ENCODE measurements around the gene BBOF1. TPM values are rescaled to one million over a fixed set of nuclear protein-coding genes. Genes with fewer than 3 reads are reported as not detected.

The BBOF1 gene
- total RNA-seq, 3 donors from 2014 or later (not counting 1 experiment from before 2014, with no cell fraction given): 3.1 to 3.6 (median 3.2) TPM

DNA sequence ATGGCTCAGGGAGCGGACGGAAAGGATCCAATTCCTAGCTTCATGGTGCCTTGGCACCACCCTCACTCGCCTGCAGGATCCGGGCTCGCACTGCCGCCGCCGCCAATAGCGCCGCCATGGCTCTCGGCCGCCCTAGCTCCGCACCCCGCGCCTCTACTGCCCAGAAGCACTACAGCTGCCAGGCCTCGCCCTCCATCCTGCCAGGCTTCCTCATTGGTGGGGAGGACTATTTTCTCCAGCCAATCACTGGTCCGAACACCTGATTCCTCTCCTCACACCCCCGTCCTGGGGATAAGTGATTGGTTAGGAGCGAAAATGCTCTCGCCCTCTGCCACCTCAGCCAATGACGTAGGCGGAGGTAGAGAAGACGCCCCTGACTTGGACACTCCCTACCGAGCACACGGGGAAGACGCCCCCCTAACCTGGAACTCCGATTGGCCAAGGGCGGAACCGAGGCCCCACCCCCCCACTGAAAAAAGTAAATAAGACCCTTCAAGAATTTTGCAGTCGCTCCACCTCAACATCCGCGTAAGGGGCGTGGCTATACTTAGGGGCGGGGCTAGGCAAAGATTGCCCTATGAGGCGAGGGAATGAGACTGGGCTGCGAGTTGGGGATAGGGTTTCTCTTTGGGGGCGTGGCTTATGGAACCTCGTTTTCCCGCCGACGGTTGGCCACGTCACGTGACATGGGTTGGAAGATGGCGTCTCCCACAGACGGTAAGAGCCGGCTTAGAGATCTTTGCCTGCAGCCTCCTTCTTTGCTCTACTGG lies 65.3 kb downstream of the BBOF1 start, which contains the start of the genes ALDH6A1 and LIN52:
Gene ALDH6A1 (minus strand): TSS at position 177 of the 770 bp plus-strand sequence. CDS start 59 bp downstream, at position 118.
Gene LIN52 (plus strand): TSS at position 680 of the 770 bp plus-strand sequence. CDS start 19 bp downstream, at position 699.
- Histone ChIP-seq H3K9me3 (ENCODE audit: control insufficient read depth, insufficient read depth, low read length) (peaks cover 3% of the 10 kb centered on the region), H3K4me3 (ENCODE audit: low read length) (peak within 1 kb of the TSS; percentile 72), H3K27me3 (ENCODE audit: control insufficient read depth, insufficient read depth, low read length) (no peaks in the 10 kb centered on the region), H3K36me3 (ENCODE audit: control insufficient read depth, insufficient read depth, low read length) (no peaks in the 10 kb centered on the region), H3K27ac (ENCODE audit: low read length) (peak within 1 kb of the TSS; percentile 69), H3K4me1 (ENCODE audit: control insufficient read depth, insufficient read depth, low read length) (peaks cover 11% of the 10 kb centered on the region)
- peaks cover 39 to 50% of the 10 kb centered on the region in 2 donors for H3K4me1 Mint-ChIP-seq
- intact Hi-C loops (cut with micrococcal nuclease): loop anchor here (2.0 to 5.0 kb wide), 3 partner anchors 66 to 947 kb away; partner anchors contain the start of genes BBOF1, ENTPD5, ISCA2 and NPC2
- peak within 1 kb of the TSS; percentile 92 to 96 for H3K27ac Mint-ChIP-seq
- TF ChIP-seq, protein P1, sequence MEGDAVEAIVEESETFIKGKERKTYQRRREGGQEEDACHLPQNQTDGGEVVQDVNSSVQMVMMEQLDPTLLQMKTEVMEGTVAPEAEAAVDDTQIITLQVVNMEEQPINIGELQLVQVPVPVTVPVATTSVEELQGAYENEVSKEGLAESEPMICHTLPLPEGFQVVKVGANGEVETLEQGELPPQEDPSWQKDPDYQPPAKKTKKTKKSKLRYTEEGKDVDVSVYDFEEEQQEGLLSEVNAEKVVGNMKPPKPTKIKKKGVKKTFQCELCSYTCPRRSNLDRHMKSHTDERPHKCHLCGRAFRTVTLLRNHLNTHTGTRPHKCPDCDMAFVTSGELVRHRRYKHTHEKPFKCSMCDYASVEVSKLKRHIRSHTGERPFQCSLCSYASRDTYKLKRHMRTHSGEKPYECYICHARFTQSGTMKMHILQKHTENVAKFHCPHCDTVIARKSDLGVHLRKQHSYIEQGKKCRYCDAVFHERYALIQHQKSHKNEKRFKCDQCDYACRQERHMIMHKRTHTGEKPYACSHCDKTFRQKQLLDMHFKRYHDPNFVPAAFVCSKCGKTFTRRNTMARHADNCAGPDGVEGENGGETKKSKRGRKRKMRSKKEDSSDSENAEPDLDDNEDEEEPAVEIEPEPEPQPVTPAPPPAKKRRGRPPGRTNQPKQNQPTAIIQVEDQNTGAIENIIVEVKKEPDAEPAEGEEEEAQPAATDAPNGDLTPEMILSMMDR (IDR thresholded peaks at IDR 0.05): no peak
- peak within 1 kb of the TSS; percentile 99 for H3K4me3 Mint-ChIP-seq
- DNase-seq (peak; percentile 100), ATAC-seq (peak; percentile 85 to 95 (median 86))
- no peaks in the 10 kb centered on the region for H3K36me3 Mint-ChIP-seq
- 0% methylated on average over 40 of the region's 46 CpGs for WGBS (ENCODE audit: insufficient coverage)
- peaks cover 0 to 5% of the 10 kb centered on the region in 2 donors for H3K9me3 Mint-ChIP-seq
- H3K27me3 Mint-ChIP-seq (ENCODE audit: low read depth in 2 of 2): no peaks in the 10 kb centered on the region

DNA sequence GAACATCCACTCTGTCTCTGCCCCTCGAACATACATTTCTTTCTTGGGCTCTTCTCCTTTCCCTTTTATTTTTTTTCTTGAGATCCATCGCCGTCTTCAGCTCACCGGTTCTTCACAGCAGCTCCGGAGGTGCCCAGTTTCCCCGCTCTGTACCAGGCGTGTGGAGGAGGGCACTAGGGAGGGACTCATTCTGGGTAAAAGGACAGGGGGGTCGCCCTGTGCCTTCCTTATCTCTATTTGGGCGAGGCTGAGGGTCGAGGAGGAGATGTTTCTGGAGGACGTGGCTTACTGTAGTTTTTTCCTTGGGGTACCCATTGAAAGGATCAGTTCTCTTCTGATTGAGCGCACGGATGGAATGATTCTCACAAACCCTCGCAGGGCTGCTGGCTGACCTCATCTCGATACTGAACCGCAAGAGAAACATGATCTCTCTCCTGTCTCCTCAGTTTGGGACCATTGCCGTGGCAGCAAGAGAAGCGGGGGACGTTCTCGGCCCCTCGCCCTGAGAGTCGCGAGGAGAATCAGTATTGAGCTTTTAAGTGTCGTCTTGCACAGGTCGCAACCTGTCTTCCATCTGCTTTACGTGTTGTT lies 66.0 kb downstream of the BBOF1 start:
- TF ChIP-seq, protein P1 (IDR thresholded peaks at IDR 0.05): no peak
- intact Hi-C loops (cut with micrococcal nuclease): loop anchor here (2.0 to 5.0 kb wide), 3 partner anchors 66 to 948 kb away; partner anchors contain the start of genes BBOF1, ENTPD5, ISCA2 and NPC2
- peaks cover 39 to 50% of the 10 kb centered on the region in 2 donors for H3K4me1 Mint-ChIP-seq
- no peaks in the 10 kb centered on the region for H3K27me3 Mint-ChIP-seq (ENCODE audit: low read depth in 2 of 2)
- H3K27ac Mint-ChIP-seq: peak overlapping the region; percentile 92 to 96
- peak overlapping the region; percentile 99 for H3K4me3 Mint-ChIP-seq
- WGBS (ENCODE audit: insufficient coverage): under 1% methylated on average over 24 of the region's 26 CpGs
- H3K27ac ChIP-seq (ENCODE audit: low read length): peak overlapping the region; percentile 69
- ATAC-seq (peak in 2 of 3 donors; percentile 0 to 5), DNase-seq (peak in 1 of 2 donors; percentile 17)
- peak overlapping the region; percentile 72 for H3K4me3 ChIP-seq (ENCODE audit: low read length)
- H3K36me3 ChIP-seq (ENCODE audit: control insufficient read depth, insufficient read depth, low read length): no peaks in the 10 kb centered on the region
- H3K9me3 Mint-ChIP-seq: peaks cover 0 to 5% of the 10 kb centered on the region in 2 donors
- H3K4me1 ChIP-seq (ENCODE audit: control insufficient read depth, insufficient read depth, low read length): peaks cover 11% of the 10 kb centered on the region
- no peaks in the 10 kb centered on the region for H3K27me3 ChIP-seq (ENCODE audit: control insufficient read depth, insufficient read depth, low read length)
- no peaks in the 10 kb centered on the region for H3K36me3 Mint-ChIP-seq
- peaks cover 4% of the 10 kb centered on the region for H3K9me3 ChIP-seq (ENCODE audit: control insufficient read depth, insufficient read depth, low read length)

DNA sequence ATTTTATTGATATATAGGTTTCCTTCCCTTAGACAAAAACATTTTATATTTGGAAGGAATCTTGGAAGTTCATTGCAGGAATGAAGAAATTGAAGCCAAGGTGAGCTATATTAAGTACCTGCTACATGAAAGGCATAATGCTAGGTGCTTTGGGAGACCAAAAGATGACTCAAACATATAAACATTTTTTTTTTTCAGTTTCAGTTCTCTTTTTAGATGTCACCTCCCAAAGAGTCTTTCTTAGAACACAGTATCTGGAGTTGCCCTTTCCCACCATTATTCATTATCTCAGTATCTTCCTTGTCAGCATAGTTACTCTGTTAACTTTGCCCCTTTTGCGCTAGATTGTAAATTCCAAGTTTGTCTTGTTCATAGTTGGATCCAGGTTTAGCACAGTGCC lies 66.7 kb downstream of the BBOF1 start:
- Mint-ChIP-seq H3K9me3 (peaks cover 0 to 5% of the 10 kb centered on the region in 2 donors), H3K27me3 (ENCODE audit: low read depth in 2 of 2) (no peaks in the 10 kb centered on the region), H3K27ac (peak overlapping the region; percentile 92 to 96), H3K36me3 (no peaks in the 10 kb centered on the region), H3K4me1 (peaks cover 39 to 48% of the 10 kb centered on the region in 2 donors), H3K4me3 (peak overlapping the region; percentile 99)
- H3K27me3 ChIP-seq (ENCODE audit: control insufficient read depth, insufficient read depth, low read length): no peaks in the 10 kb centered on the region
- 88% methylated on average over 1 of the region's 1 CpG for WGBS (ENCODE audit: insufficient coverage)
- peaks cover 11% of the 10 kb centered on the region for H3K4me1 ChIP-seq (ENCODE audit: control insufficient read depth, insufficient read depth, low read length)
- H3K9me3 ChIP-seq (ENCODE audit: control insufficient read depth, insufficient read depth, low read length): peaks cover 4% of the 10 kb centered on the region
- H3K27ac ChIP-seq (ENCODE audit: low read length): no peak overlapping the region
- no peaks in the 10 kb centered on the region for H3K36me3 ChIP-seq (ENCODE audit: control insufficient read depth, insufficient read depth, low read length)
- no peak for ATAC-seq
- peak overlapping the region; percentile 72 for H3K4me3 ChIP-seq (ENCODE audit: low read length)
- intact Hi-C loops (cut with micrococcal nuclease): loop anchor here (2.0 to 5.0 kb wide), 3 partner anchors 67 to 949 kb away; partner anchors contain the start of genes BBOF1, ENTPD5, ISCA2 and NPC2
- TF ChIP-seq, protein P1 (IDR thresholded peaks at IDR 0.05): no peak
- DNase-seq: peak in 1 of 2 donors; percentile 5
